ENCODE measurements around the gene COL25A1. TPM values are rescaled to one million over a fixed set of nuclear protein-coding genes. Genes with fewer than 3 reads are reported as not detected.

COL25A1 gene
- total RNA-seq, 1 experiment from 2014 or later, result 4.2 TPM

- Histone ChIP-seq H2BK12ac (ENCODE audit: insufficient read length, low read depth, low read length) (no peak overlapping the region), H2BK15ac (ENCODE audit: low read depth, low read length) (no peak overlapping the region), H3K4me2 (ENCODE audit: insufficient read depth, insufficient read length, low read length) (no peak overlapping the region), H2BK120ac (ENCODE audit: low read depth, low read length, poor library complexity, severe bottlenecking) (no peak overlapping the region), H4K5ac (ENCODE audit: insufficient read length, low read depth, low read length) (no peak overlapping the region), H3K23ac (ENCODE audit: insufficient read length, low read depth, low read length) (no peak overlapping the region), H3K27ac (ENCODE audit: insufficient read length, low read depth, low read length) (no peak overlapping the region), H4K20me1 (ENCODE audit: control insufficient read depth, insufficient read depth, insufficient read length) (no peaks in the 10 kb centered on the region), H3K4me1 (ENCODE audit: insufficient read depth, low read length) (peaks cover 4% of the 10 kb centered on the region), H3T11ph (ENCODE audit: low read length) (no peak overlapping the region), H3K56ac (ENCODE audit: insufficient read length, low read depth, low read length) (no peak overlapping the region), H3K27me3 (ENCODE audit: insufficient read depth, low read length) (no peaks in the 10 kb centered on the region), H3K18ac (ENCODE audit: insufficient read length, low read depth, low read length) (no peak overlapping the region), H3K14ac (ENCODE audit: insufficient read depth, low read length) (no peak overlapping the region), H3K4ac (ENCODE audit: low read depth, low read length) (no peak overlapping the region), H3K79me2 (ENCODE audit: insufficient read depth, low read length) (no peaks in the 10 kb centered on the region), H2BK20ac (ENCODE audit: low read depth, low read length, poor library complexity, severe bottlenecking) (no peak overlapping the region), H3K9ac (ENCODE audit: extremely low read depth, insufficient read length, low read length) (no peak overlapping the region), H3K79me1 (ENCODE audit: insufficient read depth, low read depth, low read length, poor library complexity, severe bottlenecking) (no peaks in the 10 kb centered on the region), H3K23me2 (ENCODE audit: insufficient read length, low read depth, low read length, poor library complexity, severe bottlenecking) (no peaks in the 10 kb centered on the region), H4K8ac (replicated peaks; ENCODE audit: insufficient read length, low read depth, low read length) (no peak overlapping the region), H2BK5ac (ENCODE audit: insufficient read length, low read length) (no peak overlapping the region), H2AFZ (ENCODE audit: low read length) (no peak overlapping the region), H4K91ac (ENCODE audit: insufficient read length, low read depth, low read length) (no peak overlapping the region), H2AK5ac (ENCODE audit: insufficient read length, low read length) (no peak overlapping the region), H3K9me3 (ENCODE audit: control insufficient read depth, low read depth, low read length) (no peaks in the 10 kb centered on the region)
- Mint-ChIP-seq H3K4me3 (no peak overlapping the region), H3K4me1 (peaks cover 57 to 61% of the 10 kb centered on the region in 2 experiments), H3K9me3 (no peaks in the 10 kb centered on the region), H3K27ac (peak overlapping the region in 2 of 3 experiments; percentile 58 to 84; a peak in 3 of 7 replicates), H3K27me3 (ENCODE audit: low read depth) (no peaks in the 10 kb centered on the region), H3K36me3 (ENCODE audit: insufficient read depth in 1 of 3, low read depth in 3 of 3) (no peaks in the 10 kb centered on the region)
- no peak for DNase-seq
- no peak for TF ChIP-seq CTCF (conservative IDR thresholded peaks at IDR 0.05)
- no CpG with 5 or more reads among the region's 3 CpGs for WGBS (ENCODE audit: extremely low coverage, insufficient read length, low lambda C conversion rate)
Measured at GRCh38 chr4:108878806-108879205, 423.7 kb downstream of the COL25A1 start.
